Anterior cingulate cortex (tissue), 58 donors: ENCODE results near the gene FAM124A.
A peak's percentile ranks its signal among the peaks of the same experiment; 100 is the strongest.

Source experiments
- DNase-seq, 58 donors: peaks; one replicate each; lab custom pipeline; 2025; lab: John Stamatoyannopoulos, UW

Gene FAM124A

DNA sequence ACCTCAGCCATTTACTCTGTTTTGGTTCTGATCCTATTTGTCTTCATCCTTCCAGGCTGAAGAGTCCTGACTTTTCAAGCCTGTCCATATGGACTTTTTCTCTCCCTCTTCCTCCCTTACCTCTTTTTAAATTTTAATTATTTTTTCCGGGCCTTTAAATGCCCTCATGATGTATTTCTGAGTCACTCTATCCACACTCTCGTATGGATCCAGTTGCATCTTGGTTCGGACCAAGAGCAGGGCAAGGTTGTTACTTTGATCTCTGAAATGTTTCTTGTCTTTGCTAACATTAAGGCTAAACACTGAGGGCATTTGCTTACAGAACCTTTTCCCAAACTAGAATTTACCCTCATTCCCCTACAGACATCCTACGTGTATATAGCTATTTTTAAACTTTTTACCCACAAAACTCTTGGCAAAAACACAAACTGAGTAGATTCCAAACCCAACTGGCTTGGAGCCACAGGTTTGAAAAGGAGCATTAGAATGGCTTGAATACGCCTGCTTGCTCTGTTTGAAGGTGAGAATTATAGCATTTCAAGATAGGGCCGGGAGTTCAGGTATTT, 69.9 kb downstream of the FAM124A start:
- DNase-seq, result no peak

DNA sequence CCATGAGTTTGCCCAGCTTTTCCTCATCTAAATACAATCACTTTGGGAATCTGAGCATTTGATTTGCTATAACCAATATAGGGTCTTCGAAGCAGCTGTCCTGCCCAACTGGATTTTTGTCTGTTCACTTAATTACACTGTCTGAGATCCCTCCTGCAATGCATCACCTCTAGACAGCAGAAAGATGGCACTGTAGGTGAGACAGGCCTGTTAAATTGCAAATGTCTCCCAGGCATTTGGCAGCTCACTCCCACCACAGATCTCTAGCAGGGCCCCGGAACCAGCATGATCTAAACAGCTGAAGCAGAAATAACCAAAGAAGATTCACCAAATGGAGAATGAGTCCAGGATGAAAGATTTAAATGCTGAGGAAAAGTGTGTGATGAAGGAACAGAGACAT, 75.4 kb downstream of the FAM124A start:
- no peak for DNase-seq

DNA sequence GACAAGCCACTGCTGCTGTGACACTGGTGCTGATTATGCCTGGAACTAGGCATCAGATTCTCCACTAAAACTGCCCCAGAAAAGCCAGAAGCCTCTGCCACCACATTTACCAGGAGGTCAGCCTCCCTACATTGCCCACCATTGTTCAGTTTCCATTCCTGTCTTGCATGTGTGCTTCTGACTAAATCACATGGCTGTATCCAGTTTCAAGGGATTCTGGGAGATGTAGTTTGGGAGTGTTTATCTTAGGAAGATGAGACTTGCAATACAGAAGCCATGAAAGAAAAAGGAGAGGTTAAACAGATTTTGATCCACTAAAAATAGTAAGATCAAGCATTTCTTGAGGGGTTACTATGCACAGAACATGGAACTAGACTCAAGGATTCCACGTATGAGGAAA, 76.6 kb downstream of the FAM124A start:
- DNase-seq, result no peak

DNA sequence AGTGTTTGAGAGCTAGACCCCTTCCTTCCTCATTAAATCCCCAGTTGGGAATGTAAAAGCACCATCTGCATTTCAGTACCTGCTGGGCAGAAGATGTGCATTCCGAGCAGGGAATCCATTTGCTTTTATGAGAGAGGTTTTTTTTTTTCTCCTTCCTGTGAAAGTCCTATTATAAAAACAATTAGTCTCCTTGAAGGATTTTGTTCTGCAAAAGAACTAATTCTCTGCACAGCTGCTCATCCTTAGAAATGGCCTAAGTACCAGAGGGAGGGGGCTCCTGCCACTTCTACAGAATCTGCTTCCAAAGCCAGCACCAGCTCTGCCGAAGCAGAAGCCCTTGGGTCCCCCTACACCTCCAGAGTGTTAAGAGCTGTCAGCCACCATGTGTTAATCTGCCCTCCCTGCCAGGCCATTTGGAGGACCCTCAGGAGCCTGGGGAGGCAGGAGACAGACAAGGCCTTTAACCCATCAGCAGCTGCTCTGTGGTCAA, 80.9 kb downstream of the FAM124A start:
- no peak for DNase-seq

DNA sequence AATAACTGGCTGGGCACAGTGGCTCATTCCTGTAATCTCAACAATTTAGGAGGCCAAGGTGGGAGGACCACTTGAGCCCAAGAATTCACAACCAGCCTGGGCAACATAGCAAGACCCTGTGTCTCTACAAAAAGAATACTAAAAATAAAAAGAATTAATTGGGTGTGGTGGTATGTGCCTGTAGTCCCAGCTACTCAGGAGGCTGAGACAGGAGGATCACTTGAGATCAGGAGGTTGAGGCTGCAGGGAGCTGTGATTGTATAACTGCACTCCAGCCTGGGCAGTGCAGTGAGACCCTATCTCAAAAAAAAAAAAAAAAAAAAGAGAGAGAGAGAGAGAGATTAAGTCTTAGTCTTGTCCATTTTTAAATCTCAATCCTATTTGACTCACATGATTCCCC, 81.7 kb downstream of the FAM124A start:
- DNase-seq, result no peak

DNA sequence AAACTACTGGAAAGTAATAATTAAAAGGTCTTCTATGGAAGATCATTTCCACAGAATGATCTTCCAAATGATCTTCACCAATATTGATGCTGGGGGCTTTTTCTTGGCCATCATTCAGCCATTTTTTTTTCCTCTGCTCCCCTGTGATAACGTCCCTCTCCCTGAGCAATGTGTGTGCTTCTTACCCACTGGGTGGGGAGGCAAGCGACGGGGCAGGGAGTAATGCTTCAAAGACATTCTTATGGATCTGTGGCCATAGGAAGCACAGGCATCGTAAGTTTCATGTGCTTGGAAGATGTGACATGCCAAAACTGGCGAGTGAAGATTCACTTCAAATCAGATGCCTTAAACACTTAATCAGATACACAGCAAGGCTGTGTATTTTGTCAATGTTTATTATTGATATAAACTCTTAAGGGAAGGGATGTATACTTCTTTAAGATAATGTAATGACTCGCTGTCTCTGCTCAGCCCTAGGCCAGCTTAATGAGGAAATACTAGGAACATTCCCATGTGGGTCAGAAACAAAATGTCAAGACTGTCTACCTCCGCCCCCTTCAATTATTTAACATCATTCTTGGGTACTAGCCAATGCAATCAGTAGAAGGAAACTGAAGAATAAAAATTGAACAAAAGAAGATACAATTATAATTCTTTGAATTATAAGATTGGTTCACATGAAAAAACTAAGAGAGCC, 83.2 kb downstream of the FAM124A start:
- DNase-seq, result no peak

DNA sequence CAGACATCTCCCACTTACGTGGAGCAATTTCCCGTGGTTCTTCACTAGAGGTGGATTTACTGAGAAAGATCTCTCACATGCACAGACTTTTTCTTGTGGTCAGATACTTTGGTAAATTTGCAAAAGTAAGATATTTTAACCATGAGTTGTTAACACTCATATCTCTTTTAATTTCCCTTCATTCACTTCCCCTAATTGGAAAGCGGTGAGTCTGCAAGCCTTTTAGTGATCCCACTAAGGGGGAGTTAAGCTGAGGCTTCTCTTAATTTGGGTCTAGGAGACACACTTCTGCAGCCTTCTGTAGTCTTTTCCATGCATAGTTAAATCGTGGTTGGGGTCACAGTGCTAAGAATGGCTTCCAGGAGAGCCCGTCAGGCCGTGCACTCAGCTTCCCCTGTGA, 86.6 kb downstream of the FAM124A start:
- no peak for DNase-seq

DNA sequence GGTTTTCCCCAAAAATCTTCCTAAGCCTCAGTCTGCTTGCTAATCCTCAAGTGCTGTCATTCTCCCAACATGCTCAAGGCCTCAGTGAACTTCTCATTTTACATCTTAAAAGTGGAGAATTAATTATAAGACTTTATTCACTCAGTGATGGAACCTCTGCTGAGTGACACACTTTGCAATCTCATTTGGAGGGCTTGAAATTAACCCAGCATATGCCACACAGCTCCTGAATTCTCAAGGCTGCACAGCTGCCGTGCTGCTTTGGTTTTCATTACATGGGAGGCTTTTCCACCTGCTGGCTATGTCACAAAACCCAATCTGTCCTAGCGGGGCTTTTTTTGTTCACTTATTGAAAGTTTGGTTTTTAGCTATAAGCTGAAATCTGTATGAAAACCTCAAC, 89.0 kb downstream of the FAM124A start:
- DNase-seq, result no peak

DNA sequence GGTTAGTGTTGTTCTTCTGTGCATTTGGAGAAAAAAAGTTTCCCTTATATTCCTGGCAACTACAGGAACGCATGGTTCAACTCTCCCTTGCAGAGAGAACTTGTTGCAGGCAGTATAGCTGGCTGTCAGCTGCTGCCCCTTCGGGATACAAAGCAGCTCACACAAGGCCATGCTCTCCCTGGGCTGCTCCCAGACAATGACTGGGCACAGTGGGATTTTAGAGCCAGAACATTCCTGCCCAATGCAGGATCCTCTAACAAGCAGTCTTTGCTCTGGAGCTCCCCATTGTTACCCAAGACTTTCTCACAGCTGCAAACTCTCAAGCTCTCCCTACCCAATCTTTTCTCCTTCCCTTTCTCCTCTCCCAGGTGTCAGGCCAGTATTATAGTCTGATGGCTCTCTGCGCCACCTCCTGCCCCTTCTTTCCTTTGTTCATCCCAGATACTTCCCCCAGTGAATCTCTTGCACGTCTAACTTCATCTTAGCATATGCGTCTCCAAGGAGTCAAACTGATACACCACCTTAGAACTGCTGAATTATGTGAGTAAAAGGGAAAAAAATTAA, 89.8 kb downstream of the FAM124A start:
- peak in 18 of 58 donors; percentile 8 to 72 (median 34) for DNase-seq

DNA sequence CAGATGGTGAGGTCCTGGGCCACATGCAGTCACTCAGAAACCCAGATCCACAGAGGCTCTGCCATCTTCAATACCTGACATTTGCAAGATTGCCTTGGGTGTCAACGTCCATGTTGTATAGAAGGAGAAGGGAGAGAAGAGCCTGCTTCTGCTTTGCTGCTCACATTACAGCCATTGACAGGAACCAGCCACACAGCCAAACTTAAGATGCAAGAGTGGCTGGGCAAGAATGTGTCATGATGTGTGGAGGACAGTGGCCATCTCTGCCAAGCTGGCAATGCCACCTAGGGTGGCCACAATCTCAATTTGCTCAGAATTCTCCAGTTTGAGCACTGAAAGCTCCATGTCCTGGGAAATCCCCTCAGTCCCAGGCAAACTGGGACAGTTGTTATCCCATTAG, 91.4 kb downstream of the FAM124A start:
- DNase-seq, result no peak

DNA sequence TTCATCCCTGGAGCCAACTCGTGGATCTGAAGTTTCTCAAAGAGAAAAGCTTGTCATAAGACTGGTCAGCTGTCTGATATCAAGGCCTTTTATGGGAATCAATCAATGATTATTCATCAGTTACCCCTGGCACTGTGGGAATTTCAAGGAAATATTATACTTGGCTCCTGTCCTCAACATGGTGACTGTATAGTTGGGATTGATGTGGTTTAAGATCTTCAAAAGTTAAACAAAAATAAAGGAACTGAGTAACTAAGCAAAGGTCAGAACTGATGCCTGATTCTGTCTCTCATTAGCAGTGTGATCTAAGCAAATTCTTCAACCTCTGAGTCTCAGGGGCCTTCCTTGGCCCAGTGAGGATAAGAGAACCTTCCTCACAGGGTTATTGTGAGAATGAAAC, 95.1 kb downstream of the FAM124A start:
- DNase-seq, result no peak

DNA sequence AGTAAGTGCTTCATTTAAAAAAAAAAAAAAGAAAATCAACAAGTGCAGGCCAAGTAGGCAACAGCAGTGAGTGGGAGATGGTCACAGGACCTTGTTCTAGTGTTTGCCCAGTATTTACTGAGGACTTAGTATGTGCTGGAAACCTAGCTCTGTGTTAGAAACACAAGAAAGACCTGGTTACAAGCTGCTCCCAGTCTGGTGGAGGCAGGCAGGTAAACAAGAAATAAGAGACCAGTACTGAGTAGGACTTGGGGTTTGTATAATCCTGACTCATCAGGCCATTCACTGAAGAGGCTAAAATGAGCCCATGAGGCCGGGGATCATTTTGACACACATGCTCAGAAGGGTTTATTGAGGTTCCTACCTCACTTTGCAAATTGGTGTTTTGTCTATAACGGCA, 95.8 kb downstream of the FAM124A start:
- no peak for DNase-seq

DNA sequence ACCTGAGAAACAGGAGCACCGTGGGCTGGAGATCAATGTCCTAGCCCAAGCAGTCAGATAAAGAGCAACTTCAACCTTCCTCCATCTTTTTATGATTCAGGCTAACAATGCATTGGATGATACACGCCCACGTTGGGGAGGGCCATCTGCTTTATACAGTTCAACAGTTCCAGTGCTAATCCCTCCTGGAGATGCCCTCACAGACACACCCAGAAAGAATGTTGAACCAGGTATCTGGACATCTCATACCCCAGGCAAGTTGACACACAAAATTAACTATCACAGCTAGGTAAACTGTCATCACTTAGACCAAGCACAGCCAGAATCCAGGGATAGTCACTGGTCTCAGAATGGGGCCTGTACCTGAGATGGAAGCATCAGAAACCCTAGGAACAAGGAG, 96.7 kb downstream of the FAM124A start:
- no peak for DNase-seq

DNA sequence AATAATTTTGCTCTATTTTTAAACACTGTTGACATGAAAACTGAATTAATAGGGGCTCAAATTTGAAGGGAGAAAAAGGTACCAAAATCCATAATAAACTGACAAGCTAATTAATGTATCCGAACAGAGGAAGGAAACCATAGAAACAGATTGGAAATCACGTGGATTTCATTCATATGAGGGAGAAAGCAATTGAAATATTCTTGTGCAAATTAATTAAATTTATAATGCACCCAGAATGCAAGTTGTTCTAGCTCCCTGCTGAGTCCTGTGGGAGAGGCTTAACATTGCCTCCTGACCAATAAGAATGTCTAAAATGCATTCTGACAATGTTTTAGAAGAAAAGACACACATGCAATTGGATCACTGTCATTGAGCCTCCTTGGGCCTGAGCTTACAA, 99.6 kb downstream of the FAM124A start:
- no peak for DNase-seq

DNA sequence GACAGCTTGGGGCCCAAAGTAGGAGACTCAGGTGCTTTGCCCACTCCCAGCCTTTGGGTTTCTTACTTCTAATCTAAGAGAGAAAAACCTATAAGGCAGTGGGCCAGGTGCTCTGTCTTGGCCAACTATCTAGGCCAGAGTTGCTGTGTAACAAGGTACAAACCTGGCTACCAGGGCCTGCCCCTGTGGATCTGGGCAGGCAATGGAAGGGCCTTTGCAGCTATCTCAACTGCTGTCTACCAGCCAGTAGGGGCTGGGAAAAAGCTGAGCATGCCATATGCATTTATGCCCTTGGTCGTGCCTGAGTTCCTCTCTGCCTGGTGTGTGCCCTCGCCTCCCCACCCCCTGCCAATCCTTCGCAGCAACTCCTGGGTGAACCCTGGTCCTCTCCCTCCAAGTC, 100.6 kb downstream of the FAM124A start:
- DNase-seq, result no peak

DNA sequence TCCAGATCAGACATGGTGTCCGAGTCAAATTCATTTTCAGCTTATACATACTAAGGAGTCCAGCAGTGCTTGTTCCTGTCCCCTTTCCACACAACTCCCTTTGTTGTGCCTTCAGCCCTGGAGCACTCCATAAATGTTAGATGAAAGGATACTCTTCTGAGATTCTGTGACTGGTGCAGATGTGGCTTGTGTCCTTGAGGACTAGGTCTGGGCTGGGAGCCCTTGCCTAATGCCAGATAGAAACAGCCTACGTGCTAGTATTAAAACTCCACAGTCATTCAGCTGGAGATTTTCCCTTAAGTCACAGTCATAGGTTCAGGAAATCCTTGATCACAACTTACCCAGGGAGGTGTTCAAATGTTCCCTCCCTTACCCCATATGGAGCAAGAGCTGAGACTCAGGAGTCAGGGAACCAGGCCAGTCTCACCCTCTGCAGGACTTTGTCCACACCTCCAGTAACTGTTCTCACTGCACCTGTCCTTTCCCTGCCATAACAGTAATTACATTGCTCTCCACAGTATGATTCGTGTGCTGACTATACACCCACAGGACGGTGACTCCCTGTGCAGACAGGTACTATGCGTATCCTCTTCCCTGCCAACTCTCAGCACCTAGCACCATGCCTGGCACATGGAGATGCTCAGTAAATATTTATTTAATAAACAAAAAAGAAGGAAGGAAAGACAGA, 101.8 kb downstream of the FAM124A start:
- DNase-seq, result no peak

DNA sequence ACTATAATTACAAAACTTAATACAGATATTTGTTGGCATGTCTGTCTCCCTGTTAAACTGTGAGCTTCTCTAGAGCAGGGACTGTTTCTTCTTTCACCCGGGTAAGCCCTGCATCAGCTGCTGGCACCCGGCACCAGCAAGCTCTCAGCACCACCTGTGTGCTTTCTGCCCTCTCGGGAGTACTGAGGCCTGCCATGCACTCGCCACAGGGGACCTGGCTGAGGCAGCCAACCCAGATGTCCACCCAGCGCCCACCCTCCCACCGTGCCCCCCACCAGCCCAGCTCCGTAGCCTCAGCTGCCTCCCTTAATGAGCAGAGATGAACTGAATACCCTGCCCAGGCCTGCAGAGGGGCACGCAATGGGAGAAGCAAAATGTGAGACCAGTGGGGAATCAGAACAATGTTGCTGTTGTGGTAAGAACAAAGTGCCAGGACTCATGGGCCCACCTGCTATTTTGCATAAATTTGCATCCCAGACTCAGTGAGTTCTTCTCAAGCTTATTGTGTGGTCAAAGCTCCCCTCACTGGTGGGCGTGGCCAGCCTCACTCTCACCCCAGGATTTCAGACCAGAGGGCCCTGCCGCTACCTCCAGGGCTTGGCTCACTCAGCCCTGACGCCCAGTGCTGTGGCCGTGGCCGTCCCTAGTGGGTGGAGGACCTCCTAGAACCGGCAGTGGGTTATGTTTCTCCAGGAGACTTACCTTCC, 102.7 kb downstream of the FAM124A start:
- peak in 36 of 58 donors; percentile 13 to 79 (median 42) for DNase-seq

DNA sequence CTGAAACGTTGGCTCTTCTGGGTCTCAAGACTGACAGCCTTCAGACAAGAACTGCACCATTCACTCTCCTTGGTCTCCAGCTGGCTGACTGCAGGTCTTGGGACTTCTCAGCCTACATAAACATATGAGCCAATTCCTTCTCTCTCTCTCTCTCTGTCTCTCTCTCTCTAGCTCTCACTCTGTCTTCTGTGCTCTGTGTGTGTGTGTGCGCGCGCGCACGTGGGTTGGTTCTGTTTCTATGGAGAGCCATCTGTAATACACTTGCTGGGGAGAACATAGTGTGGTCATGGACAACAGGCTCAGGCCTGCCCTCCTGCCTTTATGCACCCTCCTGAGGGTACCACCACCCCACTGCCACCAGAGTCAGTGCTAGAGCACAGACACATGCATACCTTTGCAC, 103.6 kb downstream of the FAM124A start:
- DNase-seq, result peak in 36 of 58 donors; percentile 5 to 63 (median 30)

DNA sequence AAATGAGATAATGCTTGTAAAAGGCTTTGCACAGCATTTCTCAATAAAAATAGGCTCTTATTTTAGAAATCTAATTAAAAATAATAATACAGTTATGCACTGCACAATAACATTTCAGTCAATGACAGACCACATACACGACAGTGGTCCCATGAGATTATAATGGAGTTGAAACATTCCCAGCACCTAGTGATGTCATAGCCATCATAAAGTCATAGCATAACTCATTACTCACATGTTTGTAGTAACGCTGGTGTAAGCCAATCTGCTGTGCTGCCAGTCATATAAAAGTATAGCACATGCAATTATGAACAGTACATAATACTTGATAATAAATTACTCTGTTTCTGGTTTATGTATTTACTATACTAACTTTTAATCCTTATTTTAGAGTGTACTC, 104.6 kb downstream of the FAM124A start:
- no peak for DNase-seq

DNA sequence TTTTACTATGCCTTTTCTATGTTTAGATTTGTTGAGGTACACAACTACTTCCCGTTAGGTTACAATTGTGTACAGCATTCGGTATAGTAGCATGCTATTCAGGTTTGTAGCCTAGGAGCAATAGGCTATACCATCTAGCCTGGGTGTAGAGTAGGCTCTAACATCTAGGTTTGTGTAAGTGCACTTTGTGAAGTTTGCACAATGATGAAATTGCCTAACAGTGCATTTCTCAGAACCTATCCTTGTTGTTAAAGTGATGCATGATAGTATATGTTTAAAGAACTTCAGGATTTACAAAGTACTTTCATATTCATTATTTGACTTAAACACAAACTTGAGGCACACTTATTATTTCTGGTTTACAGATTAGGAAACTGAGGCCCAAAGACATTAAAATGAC, 105.8 kb downstream of the FAM124A start:
- DNase-seq, result no peak

DNA sequence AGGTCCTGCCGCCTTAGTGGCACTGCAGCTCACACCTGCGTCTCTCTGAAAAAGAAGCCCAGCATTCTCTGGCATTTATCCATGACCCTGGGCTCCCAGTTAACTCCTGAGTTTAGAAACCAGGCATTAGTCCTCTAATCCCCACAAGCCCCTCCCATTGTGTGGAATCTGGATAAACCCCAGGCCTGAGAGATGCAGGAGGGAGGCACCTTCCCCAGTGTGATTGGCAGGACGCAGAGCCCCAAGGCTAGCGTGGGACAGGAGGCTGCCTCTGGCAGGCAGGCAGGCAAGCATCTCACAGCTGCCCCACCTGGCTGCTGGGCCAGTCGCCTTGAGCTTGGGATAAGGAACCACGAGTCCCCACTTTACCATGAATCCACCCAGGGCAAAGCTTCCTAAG, 106.3 kb downstream of the FAM124A start:
- no peak for DNase-seq
